GM12874 (cell line): ENCODE data around the gene ATP1A1.

ENCODE experiments used
- TF ChIP-seq, protein P1 (sequence below): IDR thresholded peaks from 2 replicates; pipeline ENCODE4 v1.5.1; 2011; ENCODE audit warnings: low read depth, mild to moderate bottlenecking, control low read depth, low read length, moderate library complexity; ENCODE audit not compliant: insufficient read depth

ATP1A1 gene

DNA sequence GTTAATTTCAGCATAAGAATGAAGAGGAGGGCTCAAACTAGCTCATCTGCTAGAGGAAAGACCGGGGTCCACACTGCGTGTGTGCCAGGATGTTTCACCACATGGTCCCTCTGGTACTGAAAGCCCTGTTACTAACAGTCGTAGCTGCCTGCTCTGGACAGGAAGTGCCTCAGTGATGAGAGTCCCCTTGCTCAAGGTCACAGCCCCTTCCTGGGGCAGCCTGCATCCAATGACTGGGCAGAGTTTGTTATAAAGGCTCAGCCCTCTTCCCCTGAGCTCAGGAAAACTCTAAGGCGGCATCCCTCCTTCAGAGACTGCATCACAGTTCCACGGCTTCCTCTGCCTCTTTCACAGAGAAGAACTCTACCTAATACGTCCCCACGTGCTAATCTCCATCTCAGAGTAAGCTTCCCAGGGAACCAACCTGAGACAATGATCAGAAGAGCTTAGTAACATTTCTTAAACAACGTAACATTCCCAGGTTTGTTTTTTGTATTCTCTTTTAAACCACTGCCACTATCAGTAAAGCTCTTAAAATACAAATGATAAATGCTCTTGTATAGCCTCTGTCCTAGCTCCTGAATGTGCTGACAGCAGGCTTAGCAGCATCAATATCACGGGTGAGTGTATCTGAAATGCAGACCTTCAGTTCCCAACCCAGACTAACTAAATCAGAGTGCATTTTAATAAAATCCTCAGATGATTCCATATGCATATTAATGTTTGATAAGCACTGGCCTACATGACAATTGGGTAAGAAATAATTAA, 38.0 kb upstream of the ATP1A1 start:
- TF ChIP-seq, protein P1, sequence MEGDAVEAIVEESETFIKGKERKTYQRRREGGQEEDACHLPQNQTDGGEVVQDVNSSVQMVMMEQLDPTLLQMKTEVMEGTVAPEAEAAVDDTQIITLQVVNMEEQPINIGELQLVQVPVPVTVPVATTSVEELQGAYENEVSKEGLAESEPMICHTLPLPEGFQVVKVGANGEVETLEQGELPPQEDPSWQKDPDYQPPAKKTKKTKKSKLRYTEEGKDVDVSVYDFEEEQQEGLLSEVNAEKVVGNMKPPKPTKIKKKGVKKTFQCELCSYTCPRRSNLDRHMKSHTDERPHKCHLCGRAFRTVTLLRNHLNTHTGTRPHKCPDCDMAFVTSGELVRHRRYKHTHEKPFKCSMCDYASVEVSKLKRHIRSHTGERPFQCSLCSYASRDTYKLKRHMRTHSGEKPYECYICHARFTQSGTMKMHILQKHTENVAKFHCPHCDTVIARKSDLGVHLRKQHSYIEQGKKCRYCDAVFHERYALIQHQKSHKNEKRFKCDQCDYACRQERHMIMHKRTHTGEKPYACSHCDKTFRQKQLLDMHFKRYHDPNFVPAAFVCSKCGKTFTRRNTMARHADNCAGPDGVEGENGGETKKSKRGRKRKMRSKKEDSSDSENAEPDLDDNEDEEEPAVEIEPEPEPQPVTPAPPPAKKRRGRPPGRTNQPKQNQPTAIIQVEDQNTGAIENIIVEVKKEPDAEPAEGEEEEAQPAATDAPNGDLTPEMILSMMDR = no peak

DNA sequence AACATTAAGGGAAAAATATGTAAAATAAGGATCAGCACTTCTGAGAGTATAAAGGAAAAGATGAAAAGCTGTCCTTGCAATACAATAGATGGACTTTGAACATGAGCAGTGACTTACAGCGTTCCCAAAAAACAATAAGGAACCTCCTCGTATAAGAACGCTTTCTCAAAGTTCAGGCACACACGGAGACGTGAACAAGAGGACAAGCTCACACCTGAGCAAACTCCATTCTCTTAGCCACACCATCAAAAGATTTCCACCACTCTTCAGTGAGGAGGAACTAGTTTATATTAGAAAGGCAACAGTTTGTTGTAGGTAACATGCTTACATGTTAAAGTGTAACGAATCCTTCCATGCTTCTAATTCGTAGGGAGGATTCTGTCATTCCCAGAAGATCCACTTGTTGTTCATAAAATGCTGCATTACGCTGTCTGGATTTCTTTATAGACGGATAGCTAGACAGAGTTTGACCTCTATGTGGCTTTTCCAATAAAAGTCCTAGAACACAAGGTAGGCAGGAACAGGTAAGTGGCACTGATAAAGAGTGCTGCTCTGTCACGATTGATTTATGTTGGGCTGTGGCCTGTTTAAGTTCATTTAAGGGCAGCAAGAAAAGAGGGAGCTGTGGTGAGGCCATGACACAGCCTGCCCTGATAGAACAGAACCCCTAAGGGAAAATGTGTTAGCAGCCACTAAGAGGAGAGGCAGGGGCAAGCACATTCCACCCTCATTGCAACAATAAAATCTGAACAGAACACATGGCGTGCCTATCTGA, 37.0 kb upstream of the ATP1A1 start:
- TF ChIP-seq, protein P1 = no peak

DNA sequence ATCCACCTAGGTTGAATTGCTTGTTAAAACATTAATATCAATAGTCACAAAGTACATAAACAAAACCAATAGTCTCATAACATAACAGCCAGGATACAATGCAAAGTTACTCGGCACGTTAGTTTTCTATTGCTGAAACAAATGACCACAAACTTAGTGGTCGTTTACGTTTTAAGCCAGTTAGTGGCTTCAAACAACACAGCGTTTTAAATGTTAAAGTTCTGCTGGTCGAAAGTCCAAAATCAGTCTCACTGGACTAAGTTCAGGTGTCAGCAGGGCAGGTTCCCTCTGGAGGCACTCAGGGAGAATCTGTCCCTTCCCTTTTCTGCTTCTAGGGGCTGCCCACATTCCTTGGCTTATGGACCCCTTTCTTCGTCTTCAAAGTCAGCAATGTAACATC, 35.6 kb upstream of the ATP1A1 start:
- TF ChIP-seq, protein P1 = no peak

DNA sequence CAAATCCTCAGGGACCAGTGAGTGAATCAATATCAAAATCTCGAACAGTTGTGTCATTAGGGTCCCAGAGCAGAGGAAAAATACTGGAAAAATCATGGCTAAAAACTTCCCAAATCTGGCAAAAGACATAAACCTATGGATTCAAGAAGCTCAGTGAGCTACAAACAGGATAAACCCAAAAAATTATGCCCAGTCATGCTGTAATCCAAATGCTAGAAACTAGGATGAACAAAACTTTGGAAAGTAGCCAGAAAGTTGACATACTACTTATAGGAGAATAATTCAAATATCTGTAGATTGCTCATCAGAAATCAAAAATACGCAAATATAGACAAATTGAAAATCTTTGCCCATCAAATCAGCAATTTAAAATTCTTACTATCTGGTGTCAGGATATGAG, 34.6 kb upstream of the ATP1A1 start:
- TF ChIP-seq, protein P1 = no peak

DNA sequence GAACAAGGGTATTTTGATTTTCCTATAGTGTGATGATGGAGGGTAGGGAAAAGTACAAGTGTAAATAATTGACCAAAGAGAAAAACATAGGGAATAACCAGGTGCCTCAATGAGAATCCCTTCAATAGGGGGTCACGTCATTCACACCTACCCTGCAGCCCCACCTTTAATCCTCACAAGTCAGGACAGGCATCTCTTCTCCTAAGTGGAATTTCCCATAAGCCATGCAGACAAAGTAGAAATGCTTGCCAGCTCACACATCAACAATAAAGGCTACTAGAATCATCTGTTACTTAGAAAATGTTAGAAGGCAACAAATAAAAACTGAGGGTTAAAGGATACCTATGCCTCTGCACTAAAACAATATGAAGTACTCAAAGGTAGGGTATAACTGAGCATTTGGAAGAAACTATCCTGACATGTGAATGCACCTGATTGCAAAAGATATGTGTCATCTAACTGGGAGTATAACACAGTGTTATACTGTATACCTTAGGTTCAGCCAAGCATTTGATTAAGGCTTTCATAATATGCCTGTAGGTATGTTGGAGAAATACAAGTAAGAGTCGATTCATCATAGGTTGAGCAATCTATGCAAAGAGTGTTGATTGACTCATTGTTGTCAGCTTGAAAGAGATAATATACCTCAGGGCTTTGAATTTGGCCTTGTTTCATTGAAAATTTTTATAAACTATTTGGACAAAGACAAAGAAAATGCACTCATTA, 32.4 kb upstream of the ATP1A1 start:
- TF ChIP-seq, protein P1 = no peak

DNA sequence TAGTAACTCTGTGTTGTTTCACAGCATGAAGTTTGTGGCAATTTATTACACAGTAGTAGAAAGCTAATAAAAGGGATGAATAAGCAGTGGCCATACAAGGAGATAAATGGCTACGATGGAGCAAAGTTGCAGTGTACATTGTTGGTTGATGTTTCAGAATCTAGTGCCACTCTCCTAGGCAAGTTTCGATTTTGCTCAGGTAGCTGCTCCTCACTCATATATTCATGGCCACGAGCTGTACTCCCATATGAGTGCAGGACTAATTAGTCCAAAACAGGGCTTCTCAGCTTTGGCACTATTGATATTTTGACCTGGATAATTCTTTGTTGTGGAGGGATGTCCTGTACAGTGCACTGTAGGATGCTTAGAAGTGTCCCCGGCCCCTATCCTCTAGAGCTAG, 30.0 kb upstream of the ATP1A1 start:
- TF ChIP-seq, protein P1 = no peak

DNA sequence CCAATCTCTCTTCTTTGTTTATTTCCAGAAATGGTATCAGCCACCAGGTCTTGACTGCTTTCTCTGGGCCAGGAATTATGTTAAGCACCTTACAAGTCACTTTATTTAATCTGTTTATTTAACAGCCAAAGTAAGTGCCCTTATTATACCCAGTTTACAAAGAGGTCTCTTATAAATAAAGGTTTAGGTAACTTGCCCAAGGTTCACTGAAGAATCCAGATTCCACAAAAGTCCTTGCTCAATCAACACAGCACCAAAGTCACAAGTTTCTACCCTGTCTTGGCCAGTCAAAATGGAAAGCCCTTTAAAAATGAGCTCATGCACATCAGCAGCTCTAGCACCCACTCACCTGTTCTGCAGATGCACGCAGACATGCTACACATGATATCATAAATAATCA, 28.0 kb upstream of the ATP1A1 start:
- TF ChIP-seq, protein P1 = no peak
